NCI-H748 (cell line): ENCODE measurements around the gene GBP1.
"Not testable (repeated sequence)": the region's sequence is repeated elsewhere in the genome, so short reads cannot be mapped to it uniquely, and the experiment has no call there.

ENCODE experiments used
- DNase-seq: peaks from one replicate; lab custom pipeline; 2025; ENCODE audit not compliant: unreplicated experiment; lab: John Stamatoyannopoulos, UW

The GBP1 gene

DNA sequence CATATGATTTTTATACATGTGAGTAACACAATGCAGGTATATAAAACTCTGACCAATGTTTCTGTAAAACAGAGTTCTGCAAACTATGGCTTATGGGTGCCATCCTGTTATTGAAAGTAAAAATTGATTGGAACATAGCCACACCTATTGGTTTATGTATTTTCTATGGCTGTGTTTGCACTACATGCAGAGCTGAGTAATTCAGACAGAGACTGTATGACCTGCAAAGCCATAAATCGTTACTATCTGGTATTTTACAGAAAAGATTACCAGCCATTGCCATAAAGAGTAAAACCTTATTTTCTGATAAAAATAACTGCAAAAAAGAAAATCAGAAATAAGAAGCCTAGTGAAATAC is 13.1 kb downstream of the GBP1 start:
- DNase-seq = no peak

DNA sequence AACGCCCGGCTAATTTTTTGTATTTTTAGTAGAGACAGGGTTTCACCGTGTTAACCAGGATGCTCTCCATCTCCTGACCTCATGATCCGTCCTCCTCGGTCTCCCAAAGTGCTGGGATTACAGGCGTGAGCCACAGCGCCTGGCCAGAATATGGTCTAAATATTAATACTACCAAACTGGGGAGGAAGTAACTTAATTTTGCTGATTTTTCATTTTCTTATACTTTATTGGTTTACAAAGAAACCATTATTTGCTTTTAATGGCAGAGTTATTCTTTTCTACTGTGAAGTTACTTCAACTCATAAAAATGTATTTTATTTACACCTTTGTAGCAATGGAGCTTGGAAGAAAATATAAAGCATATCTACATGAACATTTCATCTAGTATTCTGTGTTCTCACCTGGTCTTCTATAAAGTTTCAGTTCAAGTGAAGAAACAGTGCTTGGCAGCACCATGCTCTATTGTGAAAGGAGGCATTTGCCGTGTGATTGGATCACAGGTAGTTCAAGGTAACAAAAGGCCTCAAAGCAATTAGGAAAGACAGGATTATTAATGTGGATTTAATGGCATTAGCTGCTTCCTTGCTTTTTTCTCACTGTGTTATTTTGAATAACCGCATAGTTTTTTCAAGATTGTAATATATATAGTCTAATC is 13.6 kb downstream of the GBP1 start:
- DNase-seq = no peak

DNA sequence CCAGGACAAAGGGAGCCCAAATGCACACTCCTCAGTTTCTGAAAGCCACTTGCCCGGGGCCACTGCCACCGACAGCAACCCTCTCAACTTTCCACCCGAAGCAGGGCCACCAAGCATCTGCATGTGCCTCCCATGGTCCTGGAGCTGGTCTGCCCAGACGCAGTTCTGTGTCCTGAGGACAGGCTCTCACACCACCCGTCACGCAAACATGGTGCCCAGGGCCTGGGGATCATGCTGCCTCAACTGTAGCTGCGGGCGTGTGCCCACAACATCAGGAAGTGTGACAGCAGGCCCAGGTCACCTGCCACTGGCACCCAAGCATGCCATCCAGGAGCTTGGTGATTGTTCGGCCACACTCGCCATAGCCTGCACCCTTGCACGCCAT is 14.4 kb downstream of the GBP1 start:
- no peak for DNase-seq

DNA sequence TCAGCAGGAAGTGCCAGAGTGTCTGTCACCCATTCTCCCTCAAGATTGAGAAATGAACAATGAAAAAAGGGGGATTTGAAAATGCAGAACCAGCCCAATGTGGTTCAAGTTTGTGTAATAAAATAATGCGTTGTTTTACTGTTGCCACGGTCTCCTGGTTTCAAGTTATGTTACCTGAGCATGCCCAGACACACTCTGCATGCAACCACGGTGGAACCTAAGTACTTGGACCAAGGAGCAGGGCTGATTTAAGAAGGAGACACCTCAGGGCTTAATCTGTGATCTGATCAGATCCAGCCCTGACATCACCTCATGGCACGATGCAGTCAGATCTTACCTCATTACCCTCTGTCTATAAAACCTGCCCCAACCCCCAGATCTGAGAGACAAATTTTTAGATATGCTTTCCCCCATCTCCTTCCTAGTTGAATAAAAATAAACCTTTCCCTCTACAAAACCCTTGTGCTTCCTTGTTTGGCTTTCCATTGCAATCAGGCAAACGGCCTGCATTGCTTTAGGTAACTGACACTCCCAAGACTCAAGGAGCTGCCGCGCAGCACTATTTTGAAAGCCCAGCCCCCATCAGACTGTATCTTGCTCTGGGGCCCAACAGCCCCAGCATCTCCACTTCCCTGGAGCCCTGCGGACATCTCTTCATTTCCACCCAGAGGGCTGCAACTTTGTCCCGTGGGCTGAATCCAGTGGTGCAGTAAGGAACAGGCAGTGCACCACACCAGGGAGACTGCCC is 14.9 kb downstream of the GBP1 start:
- DNase-seq = not testable (repeated sequence)

DNA sequence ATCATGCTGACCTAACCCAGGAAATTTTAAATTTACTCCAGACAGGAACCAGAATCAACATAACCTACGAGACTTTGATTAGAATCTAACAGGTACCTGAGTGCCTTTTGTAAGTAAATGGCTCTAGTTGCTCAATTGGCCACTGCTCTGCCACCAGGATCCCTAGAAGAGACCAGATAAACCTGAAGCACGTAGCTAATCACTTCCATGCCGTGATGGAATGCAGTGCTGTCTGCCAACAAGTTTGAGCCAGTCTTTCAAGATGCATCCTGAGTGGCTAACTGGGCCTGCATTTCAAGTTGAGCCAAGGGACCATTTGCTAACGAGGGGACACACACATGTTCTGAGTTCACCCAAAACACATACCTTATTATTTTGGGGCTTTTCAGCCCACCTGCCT is 15.8 kb downstream of the GBP1 start:
- DNase-seq = not testable (repeated sequence)

DNA sequence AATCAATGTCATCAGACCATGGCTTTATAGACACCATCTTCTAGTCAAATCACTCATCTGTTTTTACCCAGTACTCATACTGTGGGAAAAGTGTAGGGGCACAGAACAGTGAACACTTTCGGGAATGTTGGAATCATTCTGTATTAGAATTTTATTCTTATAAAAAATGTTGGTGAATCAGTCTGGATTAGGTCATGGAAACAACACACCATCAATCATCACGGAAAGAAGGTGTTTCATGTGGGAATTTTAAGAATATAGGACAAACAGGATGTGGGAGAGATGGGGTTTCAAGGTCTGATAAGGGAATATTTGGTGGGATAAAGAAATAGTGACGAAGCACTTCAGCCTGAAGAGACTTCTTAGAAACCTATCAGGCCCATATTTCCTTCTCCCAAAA is 17.3 kb downstream of the GBP1 start:
- no peak for DNase-seq

DNA sequence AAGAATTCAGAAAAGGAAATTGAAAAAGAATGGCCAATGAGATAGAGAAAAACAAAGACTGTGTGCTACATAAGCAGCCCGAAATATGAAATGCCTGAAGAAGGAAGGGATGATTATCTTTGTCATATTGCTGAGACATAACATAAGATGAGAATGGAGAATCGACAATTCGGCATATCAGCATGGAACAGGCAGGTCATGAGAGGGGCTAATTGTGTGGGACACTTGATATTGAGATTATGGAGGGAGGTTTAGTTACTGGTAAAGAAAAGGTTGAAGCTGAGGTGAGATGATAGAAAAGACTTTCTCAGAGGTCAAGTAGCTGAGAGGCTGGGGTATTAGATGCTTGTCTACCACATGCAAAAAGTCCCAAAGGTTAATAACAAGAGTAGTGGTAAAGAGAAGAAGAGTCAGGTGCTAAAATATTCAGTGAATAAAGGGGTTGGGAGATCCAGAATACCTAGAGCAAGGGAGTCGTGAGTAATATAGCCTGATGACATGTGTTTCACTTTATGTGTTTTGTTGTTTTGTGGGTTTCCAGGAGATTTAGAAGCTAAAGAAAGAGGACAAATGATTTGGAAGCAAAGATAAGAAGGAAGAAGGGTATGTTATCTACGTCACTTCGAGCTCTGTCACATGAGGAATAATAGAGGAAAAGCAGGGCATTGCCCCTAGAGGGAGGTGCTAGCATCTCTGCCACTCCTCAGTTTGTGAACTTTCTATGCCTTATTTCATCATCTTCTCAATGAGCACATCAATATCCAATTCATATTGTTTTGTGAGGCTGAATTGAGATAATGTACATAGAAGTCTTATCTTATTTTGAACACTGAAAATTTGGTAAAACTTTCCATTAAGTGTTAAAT is 18.5 kb downstream of the GBP1 start:
- DNase-seq = not testable (repeated sequence)

DNA sequence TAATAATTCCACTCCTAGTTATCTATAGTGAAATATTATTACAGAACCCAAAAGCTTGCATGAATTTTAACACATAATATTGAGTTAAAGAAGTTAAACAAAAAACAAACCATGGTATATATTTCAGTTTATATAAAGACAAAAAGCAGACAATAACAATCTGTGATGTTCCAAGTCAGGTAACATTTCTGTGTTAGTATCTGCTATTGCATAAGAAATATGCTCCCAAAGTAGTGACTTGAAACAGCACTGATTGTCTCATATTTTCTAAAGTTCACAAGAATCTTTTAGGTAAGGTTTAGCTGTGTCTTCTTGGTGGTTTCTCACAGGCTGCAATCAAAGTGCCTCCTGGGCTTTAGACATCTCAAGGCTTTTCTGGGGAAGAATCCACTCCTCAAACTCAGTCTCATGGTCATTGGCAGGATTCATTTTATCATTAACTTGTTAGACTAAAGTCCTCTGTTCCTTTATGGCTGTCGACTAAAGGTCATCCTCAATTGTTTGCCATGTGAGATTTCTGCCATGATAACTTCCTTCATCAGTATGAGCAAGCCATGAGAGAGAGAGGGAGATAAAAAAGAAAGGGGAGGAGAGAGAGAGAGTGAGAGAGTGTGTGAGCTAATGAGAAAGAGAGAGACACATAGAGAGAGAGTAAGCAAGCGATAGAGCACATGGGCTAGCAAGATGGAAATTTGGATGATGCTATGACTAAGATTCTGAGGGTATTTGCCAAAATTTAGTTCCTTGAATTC is 19.9 kb downstream of the GBP1 start:
- DNase-seq = no peak

DNA sequence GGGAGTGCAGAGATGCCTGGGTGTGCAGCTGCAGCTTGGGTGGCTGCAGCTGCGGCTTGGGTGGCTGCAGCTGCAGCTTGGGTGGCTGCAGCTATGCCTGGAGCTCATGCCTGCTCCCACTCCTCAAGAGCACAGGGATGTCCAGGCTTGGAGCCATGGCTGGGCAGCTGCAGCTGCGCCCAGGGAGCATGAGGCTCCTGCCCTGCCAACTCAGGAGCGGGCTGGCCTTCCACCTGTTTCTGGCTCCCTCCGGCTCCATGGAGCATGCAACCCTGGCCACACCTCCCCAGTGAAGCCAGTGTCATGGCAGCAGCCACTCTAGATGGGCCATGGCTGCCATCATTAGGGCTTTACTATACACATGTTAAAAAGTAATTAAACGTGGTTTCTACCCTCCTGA is 21.1 kb downstream of the GBP1 start:
- DNase-seq = no peak

DNA sequence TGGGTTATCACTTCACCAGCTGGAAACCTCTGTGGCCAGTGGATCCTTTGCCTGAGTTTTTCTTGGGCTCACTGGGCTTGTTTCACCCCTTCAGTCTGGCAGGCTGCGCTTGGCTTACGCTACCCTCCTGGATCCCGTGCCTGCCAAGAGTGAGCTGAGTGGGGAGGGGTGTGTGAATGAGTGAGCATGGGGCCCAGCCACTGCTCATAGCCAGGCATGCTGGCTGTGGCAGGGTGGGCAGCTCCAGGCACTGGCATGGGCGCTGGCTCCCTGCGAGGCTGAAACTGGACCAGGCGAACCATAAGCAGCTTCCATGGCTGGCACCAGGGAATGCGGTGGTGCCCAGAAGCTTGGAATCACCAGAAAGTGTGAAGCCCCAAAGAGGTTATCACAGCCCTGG is 22.5 kb downstream of the GBP1 start:
- no peak for DNase-seq

DNA sequence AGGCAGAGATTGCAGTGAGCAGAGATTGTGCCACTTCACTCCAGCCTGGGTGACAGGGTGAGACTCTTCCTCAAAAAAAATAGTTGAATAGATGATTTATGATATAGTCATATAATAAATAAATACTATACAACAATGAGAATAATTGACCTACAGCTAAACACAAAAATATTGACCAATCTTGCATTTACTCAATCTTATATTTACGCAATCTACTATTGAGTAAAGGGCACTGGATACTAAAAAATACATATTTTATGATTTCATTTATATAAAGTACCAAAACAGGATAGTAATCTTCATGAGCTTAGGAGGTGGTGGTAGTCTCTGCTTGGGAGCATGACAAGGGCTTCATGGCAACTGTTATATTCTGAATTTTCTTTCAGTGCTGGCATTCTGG is 23.3 kb downstream of the GBP1 start:
- DNase-seq = no peak

DNA sequence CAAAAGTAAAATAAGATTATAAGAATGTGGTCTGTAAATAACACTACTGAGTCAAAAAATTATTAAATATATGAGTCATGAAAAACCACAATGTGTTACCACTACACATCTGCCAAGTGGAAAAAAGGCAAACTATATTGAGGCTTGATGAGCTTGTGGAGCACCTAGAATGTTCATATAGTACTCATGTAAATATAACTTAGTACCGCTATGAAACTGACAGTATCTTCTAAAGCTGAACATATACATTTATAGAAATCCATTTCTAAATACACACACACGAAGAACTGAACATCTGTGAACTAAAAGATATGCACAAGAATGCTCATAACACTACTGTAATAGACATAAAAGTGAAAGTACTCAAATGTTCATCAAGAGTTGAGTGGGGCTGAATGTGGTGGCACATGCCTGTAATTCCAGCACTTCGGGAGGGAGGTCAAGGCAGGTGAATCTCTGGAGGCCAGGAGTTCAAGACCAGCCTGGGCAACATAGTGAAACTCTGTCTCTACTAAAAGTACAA is 23.8 kb downstream of the GBP1 start:
- no peak for DNase-seq

DNA sequence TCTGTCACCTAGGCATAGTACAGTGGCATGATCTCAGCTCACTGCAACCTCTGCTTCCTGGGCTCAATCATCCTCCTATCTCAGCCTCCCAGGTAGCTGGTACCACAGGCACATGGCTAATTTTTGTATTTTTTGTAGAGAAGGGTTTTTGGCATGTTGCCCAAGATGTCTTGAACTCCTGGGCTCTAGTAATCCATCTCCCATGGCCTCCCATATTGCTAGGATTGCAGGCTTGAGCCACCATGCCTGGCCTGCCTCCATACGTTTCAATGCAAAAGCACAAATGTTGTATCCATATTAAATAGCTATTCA is 24.7 kb downstream of the GBP1 start:
- no peak for DNase-seq

DNA sequence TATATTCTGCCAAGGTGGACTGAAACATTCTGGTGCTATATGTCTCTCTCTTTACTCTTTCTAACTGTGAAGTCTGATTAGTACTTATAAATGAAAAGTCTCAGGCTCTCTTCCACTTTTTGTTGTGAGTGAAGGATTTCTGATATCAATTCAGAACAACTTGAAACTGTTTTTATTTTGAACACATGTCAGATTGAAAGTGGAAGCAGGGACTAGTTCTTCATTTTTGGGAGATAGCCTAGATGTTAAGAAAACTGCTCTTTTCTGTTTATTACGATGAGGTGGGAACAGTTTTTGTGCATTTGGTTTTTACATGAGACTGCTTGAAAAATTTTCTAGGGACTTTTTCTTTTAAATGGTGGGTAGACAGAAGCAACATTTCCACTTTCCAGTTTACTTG is 27.8 kb downstream of the GBP1 start:
- no peak for DNase-seq

DNA sequence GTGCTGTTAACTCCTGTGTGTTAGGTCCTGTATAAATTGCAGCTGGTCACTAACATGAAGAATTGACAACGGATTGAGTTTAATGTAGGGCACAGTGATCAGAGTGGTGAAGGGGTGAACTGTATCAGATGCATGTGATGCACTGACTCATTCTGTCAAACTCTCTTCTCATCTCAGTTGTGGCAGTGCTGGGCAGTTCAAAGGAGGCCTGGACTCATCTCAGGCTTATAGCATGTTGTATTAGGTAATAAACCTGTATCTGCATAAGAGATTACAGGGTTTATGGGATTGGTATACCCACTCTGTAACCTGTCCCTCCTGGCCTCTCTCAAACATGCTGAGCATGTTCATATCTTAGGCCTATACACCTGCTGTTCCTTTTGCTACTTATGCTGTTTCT is 29.9 kb downstream of the GBP1 start:
- no peak for DNase-seq

DNA sequence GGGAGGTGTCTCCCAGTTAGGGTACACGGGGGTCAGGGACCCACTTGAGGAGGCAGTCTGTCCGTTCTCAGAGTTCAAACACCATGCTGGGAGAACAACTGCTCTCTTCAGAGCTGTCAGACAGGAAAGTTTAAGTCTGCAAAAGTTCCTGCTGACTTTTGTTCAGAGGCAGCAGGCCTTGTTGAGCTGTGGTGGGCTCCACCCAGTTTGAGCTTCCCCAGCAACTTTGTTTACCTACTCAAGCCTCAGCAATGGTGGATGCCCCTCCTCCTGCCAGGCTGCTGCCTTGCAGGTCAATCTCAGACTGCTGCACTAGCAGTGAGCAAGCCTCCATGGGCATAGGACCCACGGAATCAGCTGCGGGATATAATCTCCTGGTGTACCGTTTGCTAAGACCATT is 31.0 kb downstream of the GBP1 start:
- not testable (repeated sequence) for DNase-seq

DNA sequence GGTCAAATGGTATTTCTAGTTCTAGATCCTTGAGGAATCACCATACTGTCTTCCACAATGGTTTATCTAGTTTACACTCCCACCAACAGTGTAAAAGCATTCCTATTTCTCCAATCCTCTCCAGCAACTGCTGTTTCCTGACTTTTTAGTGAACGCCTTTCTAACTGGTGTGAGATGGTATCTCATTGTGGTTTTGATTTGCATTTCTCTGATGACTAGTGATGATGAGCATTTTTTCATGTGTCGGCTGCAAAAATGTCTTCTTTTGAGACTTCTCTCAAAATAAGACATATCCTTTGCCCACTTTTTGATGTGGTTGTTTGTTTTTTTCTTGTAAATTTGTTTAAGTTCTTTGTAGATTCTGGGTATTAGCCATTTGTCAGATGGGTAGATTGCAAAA is 36.0 kb downstream of the GBP1 start:
- DNase-seq = not testable (repeated sequence)

DNA sequence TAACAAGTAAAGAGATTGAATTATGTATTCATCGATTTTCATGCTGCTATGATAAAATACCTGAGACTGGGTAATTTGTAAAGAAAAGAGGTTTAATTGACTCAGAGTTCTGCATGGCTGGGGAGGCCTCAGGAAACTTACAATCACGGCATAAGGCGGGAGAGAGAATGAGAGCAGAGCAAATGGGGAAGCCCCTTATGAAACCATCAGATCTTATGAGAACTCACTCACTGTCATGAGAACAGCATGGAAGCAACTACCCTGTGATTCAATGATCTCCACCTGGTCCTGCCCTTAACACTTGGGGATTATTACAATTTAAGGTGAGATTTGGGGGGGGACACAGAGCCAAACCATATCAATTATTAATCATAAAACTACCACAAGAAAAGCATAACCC is 39.1 kb downstream of the GBP1 start:
- DNase-seq = no peak

DNA sequence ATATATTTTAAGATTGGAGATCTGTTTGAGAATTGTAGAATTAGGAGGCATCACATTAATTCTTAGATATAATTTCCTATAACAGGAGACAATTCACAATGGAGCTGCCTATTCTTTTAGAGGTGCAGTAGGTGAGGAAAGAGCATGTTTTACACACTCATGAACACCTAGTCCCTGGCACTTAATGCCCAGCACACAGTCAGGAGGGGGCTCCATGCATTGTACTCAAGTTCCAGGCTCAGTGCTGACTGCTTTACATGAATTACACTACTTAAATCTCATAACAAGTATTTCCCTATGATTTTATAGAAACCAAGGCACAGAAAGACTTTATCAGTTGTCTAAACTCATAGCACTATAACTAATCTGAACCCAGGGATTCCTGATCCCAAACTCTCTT is 42.0 kb downstream of the GBP1 start:
- DNase-seq = no peak

DNA sequence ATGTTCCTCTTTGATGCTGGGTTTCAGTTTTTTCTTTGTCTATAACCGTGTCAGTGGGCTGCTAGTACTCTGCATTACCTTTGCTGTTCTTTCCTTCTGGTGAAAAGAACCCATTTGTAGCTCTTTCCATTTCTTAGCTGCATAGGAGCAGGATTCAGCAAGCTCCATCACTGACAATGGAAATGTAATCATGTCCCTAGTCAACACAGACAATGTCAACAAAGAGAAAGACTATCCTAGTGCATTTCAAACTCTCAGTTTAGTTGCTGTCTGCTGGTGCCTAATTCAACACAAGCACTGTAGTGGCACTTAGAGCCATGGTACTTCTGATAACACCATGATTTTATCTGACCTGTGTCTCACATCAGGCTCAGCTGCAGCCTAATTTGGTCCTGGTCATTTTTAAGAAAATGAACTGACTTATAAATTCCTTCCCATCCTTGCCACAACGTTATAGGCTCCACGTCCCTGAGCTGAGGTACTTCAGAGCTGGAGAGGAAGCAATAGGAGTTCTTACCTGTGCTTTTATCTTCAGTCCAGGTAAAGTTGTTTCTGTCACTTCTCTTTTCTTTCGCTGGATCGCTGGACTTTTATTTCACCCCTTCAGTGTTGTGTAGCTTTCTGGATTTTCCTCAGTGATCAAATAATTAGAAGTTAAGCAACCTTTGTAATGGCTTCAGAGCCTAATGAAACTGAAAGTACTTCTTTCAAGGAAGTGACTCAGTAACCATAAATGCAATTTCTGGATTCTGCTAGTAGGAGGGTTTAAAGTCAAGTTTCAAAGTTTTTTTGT is 42.6 kb downstream of the GBP1 start, which contains the start of gene GBP3:
Gene GBP3, minus strand, starts transcription at position 700 of the 793 bp plus-strand sequence. CDS start 2,145 bp downstream, outside the sequence.
- peak; percentile 57 for DNase-seq
